Adrenal gland (tissue), 12 donors: ENCODE data around the gene NUP160. TPM values are rescaled to one million over a fixed set of nuclear protein-coding genes. Genes with fewer than 3 reads are reported as not detected.

Source experiments
- DNase-seq, 7 donors: peaks; one replicate each; pipeline ENCODE4 v3.0.0-alpha.2; 2019 to 2020
- H3K27ac ChIP-seq, 5 donors: fragments of 200-600 bp; sonication (generic) in 4 of 5; 1 replicate in 3 of 5; 2 replicates in 2 of 5; pipeline versions ENCODE4 v1.5.1 to v1.8.0; 2016 to 2020; ENCODE audit warnings: mild to moderate bottlenecking in 1 of 5
- H3K27me3 ChIP-seq: fragments of 200-600 bp; 2 replicates; pipeline ENCODE4 v1.8.0; 2021
- H3K36me3 ChIP-seq, 2 donors: fragments of 200-600 bp; replicated peaks in 1 of 2; 1 replicate in 1 of 2; 2 replicates in 1 of 2; pipeline versions ENCODE4 v1.5.1 to v1.8.0; 2018 to 2022
- H3K4me1 ChIP-seq, 2 donors: fragments of 200-600 bp; replicated peaks in 1 of 2; 1 replicate in 1 of 2; 2 replicates in 1 of 2; pipeline versions ENCODE4 v1.5.1 to v1.8.0; 2018 to 2021
- H3K4me3 ChIP-seq, 4 donors: fragments of 200-600 bp; sonication (generic) in 3 of 4; one replicate each; pipeline ENCODE4 v1.5.1; 2016 to 2018
- H3K9me3 ChIP-seq, 3 donors: fragments of 200-600 bp; sonication (generic) in 1 of 3; replicated peaks in 1 of 3; 1 replicate in 2 of 3; 2 replicates in 1 of 3; pipeline versions ENCODE4 v1.5.1 to v1.8.0; 2016 to 2021
- POLR2A ChIP-seq, 2 donors: fragments of 450-650 bp; IDR thresholded peaks; one replicate each; pipeline ENCODE4 v1.6.1; 2017; ENCODE audit warnings: antibody characterized with exemption in 2 of 2, mild to moderate bottlenecking in 2 of 2, moderate library complexity in 1 of 2
- WGBS, 4 donors: extraction: QIAGEN DNeasy Blood & Tissue Kit in 2 of 4; methylation state at CpG; one replicate each; pipeline versions ENCODE4 v1.1.5 to v1.1.7; 2013 to 2017; 5-methylcytosine and 5-hydroxymethylcytosine counted together
- intact Hi-C, 2 donors: fragments of 100-400 bp; cut with DNase I; formaldehyde crosslinking; loops; one replicate each; pipeline versions ENCODE4 v1.14.1 to v1.15.0; 2022 to 2023
- polyA plus RNA-seq, 3 donors: library from polyadenylated mRNA; stranded (reverse); fragments of 200-250 nt in 2 of 3; fragments of 350-450 nt in 1 of 3; fragmentation: Illumina TruSeq in 1 of 3; extraction: RNeasy Lipid Tissue Mini Kit (QIAGEN cat#74804) in 1 of 3; gene quantifications; one replicate each; pipeline ENCODE4 v1.2.3, GENCODE V29; 2013 to 2014
- total RNA-seq, 9 donors: library from RNA; depleted of rRNA in 4 of 9; stranded (reverse); fragments of >200 nt in 4 of 9; fragments of 120-200 nt in 1 of 9; fragmentation: NEBNext Ultra II Directional in 1 of 9; extraction: Animal tissue kit (Norgen Biotek cat#: 25700) in 1 of 9; gene quantifications; one replicate each; pipeline versions ENCODE4 v1.1.0 to v1.2.4, GENCODE V29; 2013 to 2023
- TF ChIP-seq, protein P1 (sequence below), 6 experiments: fragments of 450-650 bp in 4 of 6; fragments of 200-600 bp in 2 of 6; sonication (generic) in 1 of 6; IDR thresholded peaks; 1 replicate in 5 of 6; 2 replicates in 1 of 6; pipeline versions ENCODE4 v1.5.1 to v1.8.0; 2016 to 2021; ENCODE audit warnings: antibody characterized with exemption in 6 of 6, mild to moderate bottlenecking in 2 of 6, moderate library complexity in 1 of 6
- donor health status: healthy with polysubstance abuse.
- donor health status: Bipolar disorder and iron deficiency.
- donor health status: DM: yes; HTN: yes; CAD: no.
- donor health status: DM: no; HTN: no; CAD: no.
- donor health status: DM: no; HTN: no; CAD: no.
- donor health status: DM: yes; HTN: yes; CAD: no.

The NUP160 gene
- total and polyA plus RNA-seq, 12 donors = 10.1 to 29.8 (median 21.4) TPM

DNA sequence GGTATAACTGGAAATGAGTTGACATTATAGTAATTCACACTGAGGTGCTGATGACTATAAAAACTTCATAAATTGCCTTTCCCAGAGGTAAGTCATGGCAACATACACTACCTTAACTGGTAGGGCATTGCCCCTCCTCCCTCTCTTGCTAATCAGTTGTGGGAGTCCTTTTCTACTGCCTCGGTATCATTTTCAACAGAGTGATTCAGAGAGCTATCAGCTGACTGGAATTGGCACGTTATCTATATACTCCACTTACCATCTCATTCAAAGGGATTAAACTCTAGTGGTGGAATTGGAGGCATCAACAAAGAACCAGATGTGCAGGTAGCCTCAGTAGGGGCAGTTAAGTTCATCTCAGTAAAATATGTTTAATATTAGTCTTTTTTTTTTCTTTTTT, 8.0 kb upstream of the NUP160 start:
- Histone ChIP-seq H3K4me1 (peaks cover 0 to 5% of the 10 kb centered on the region in 2 donors), H3K27ac (no peak overlapping the region), H3K9me3 (no peaks in the 10 kb centered on the region), H3K27me3 (no peaks in the 10 kb centered on the region), H3K4me3 (no peak overlapping the region), H3K36me3 (no peaks in the 10 kb centered on the region)
- WGBS, 4 donors = 28 to 62% (median 36%) methylated on average over 2 of the region's 2 CpGs
- intact Hi-C loops = no loop called here
- TF ChIP-seq POLR2A (IDR thresholded peaks at IDR 0.05) = no peak
- TF ChIP-seq, protein P1, sequence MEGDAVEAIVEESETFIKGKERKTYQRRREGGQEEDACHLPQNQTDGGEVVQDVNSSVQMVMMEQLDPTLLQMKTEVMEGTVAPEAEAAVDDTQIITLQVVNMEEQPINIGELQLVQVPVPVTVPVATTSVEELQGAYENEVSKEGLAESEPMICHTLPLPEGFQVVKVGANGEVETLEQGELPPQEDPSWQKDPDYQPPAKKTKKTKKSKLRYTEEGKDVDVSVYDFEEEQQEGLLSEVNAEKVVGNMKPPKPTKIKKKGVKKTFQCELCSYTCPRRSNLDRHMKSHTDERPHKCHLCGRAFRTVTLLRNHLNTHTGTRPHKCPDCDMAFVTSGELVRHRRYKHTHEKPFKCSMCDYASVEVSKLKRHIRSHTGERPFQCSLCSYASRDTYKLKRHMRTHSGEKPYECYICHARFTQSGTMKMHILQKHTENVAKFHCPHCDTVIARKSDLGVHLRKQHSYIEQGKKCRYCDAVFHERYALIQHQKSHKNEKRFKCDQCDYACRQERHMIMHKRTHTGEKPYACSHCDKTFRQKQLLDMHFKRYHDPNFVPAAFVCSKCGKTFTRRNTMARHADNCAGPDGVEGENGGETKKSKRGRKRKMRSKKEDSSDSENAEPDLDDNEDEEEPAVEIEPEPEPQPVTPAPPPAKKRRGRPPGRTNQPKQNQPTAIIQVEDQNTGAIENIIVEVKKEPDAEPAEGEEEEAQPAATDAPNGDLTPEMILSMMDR (IDR thresholded peaks at IDR 0.05) = no peak
- peak in 2 of 7 donors; percentile 20 to 21 for DNase-seq

DNA sequence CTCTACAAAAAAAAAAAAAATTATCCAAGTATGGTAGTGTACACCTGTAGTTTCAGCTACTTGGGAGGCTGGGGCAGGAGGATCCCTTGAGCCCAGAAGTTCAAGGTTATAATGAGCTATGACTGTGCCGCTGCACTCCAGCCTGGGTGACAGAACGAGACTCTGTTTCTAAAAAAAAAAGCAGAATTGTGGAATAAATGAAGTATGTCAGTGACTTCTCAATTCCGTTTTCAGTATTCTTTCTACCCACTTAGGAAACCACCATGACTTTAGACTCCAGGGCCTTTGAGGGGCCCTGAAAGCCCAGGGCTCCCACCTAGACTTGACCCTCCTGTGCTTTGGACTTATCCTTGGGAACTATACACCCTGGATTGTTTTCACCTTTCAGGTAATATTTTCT, 6.5 kb upstream of the NUP160 start:
- 40 to 67% (median 63%) methylated on average over 3 of the region's 3 CpGs for WGBS, 4 donors
- Histone ChIP-seq H3K27me3 (no peaks in the 10 kb centered on the region), H3K27ac (no peak overlapping the region), H3K9me3 (no peaks in the 10 kb centered on the region), H3K36me3 (no peaks in the 10 kb centered on the region), H3K4me1 (peaks cover 0 to 5% of the 10 kb centered on the region in 2 donors), H3K4me3 (no peak overlapping the region)
- TF ChIP-seq POLR2A (IDR thresholded peaks at IDR 0.05) = no peak
- TF ChIP-seq, protein P1 (IDR thresholded peaks at IDR 0.05) = no peak
- intact Hi-C loops = no loop called here
- DNase-seq = no peak

DNA sequence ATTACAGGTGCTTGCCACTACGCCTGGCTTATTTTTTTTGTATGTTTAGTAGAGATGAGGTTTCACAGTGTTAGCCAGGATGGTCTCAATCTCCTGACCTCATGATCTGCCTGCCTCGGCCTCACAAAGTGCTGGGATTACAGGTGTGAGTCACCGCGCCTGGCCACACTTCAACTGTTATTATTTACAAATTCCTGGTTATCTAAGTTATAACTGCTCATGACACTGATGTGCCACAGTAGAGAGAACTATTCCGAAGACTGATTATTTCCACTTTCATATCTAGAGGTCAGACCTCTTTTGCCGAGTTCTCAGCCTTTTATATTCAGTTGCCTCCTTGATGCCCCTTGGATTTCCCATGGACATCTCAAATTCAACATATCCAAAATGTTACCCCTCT, 3.9 kb upstream of the NUP160 start:
- H3K9me3 ChIP-seq = no peaks in the 10 kb centered on the region
- no peaks in the 10 kb centered on the region for H3K36me3 ChIP-seq
- no peak overlapping the region for H3K4me3 ChIP-seq
- WGBS, 4 donors = 78 to 93% (median 85%) methylated on average over 6 of the region's 6 CpGs
- peaks cover 7 to 17% of the 10 kb centered on the region in 2 donors for H3K4me1 ChIP-seq
- no peak overlapping the region for H3K27ac ChIP-seq
- no peak for DNase-seq
- H3K27me3 ChIP-seq = no peaks in the 10 kb centered on the region
- no peak for TF ChIP-seq POLR2A (IDR thresholded peaks at IDR 0.05)
- TF ChIP-seq, protein P1 (IDR thresholded peaks at IDR 0.05) = no peak
- intact Hi-C loops = no loop called here

DNA sequence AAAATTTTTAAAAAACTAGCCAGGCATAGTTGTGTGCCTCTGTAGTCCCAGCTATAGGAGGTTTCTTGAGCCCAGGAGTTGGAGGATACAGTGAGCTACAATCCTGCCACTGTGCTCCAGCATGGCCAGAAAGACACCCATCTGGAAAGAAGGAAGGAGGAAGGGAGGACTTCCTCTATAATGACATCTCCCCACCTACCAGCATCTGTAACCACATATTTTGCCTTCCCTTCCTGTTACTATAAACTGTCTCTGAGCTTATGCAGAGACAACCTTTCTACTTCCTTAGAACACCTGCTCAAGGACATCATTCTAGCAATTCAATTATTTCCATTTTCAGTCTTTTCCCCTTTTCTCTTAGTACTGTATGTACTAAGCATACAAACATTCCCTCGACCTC, 2.2 kb upstream of the NUP160 start:
- TF ChIP-seq, protein P1 (IDR thresholded peaks at IDR 0.05) = no peak
- no peak for TF ChIP-seq POLR2A (IDR thresholded peaks at IDR 0.05)
- no peak overlapping the region for H3K4me3 ChIP-seq
- DNase-seq = peak in 1 of 7 donors; percentile 11
- H3K9me3 ChIP-seq = no peaks in the 10 kb centered on the region
- H3K36me3 ChIP-seq = peaks cover 0 to 4% of the 10 kb centered on the region in 2 donors
- peaks cover 8 to 22% of the 10 kb centered on the region in 2 donors for H3K4me1 ChIP-seq
- 48 to 69% (median 61%) methylated on average over 1 of the region's 1 CpG for WGBS, 4 donors
- H3K27me3 ChIP-seq = no peaks in the 10 kb centered on the region
- intact Hi-C loops = no loop called here
- H3K27ac ChIP-seq = no peak overlapping the region
